Measurements from ENCODE around the gene EPHA5.

EPHA5 gene

DNA sequence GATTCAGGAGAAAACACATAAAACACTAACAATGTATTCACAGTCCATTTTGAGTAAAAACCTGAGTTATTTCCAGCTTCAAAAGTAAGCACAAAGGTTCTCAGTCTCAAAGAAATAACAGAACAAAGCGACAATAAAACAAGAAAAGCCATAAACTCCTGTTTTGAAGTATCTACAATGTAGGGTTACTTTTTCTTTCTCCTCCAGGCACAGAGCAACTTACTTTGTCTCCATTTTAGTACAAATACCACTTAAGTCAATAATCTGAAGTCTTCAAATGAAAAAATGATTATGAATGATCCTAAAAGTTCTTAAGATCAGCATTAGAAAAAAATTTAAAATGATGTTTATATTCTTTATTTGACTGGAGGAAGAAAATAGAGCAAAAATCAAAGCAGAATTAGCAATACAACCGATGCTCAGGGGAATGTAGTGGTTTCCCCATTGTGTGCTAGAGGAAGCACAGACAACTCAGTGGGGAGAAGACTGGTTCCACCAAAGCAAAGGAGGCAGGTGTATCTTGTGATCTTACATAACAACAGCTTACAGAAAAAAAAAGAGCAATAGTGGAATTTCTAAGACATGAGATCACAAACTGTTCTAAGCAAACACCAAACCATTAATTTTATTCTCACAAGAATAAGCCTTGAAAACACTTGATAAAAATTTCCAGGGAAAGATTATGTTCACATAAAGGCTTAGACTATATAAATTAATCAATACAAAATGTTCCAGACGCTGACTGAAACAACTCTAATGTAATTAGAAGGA, 35.1 kb downstream of the EPHA5 start:
- no CpG with 5 or more reads among the region's 3 CpGs for WGBS (ENCODE audit: insufficient coverage, insufficient read length)
- no peak overlapping the region for H3K4me3 ChIP-seq (ENCODE audit: low read length)
- no peaks in the 10 kb centered on the region for H3K4me1 ChIP-seq (ENCODE audit: control insufficient read depth, insufficient read depth, low read length)

DNA sequence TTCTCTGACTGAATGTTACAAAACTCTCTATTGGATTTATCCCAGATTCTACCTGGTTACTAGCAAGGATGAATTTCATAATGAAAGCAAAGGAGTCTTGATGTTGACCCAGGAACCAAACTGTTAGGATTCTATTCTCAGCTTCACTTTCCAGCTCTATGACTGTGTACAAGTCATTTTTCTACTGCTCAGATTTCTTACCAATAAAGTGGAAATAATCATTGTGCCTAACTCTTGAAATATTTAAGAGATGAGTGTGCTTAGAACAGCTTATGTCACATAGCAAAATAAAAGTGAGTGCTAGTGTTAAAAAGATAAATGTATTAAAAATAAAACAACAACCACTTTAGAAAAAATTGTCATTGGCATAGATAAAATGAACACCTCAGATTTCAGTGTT, 45.6 kb downstream of the EPHA5 start:
- no peaks in the 10 kb centered on the region for H3K36me3 ChIP-seq (ENCODE audit: control insufficient read depth, insufficient read depth, low read length)
- no peak overlapping the region for H3K27ac ChIP-seq (ENCODE audit: low read length)
- no peaks in the 10 kb centered on the region for H3K27me3 ChIP-seq (ENCODE audit: control insufficient read depth, insufficient read depth, low read length)
- H3K4me1 ChIP-seq (ENCODE audit: control insufficient read depth, insufficient read depth, low read length), result no peaks in the 10 kb centered on the region
- H3K4me3 ChIP-seq (ENCODE audit: low read length), result no peak overlapping the region
- no peak for DNase-seq (ENCODE audit: low read depth, low spot score)
- H3K9me3 ChIP-seq (ENCODE audit: control insufficient read depth, insufficient read depth, low read length), result no peaks in the 10 kb centered on the region

More for the DNA sequence above, 35.1 kb downstream of the EPHA5 start:
- no peak overlapping the region for H3K27ac ChIP-seq (ENCODE audit: low read length)
- DNase-seq (ENCODE audit: low read depth, low spot score), result peak; percentile 39
- no peaks in the 10 kb centered on the region for H3K9me3 ChIP-seq (ENCODE audit: control insufficient read depth, insufficient read depth, low read length)
- H3K36me3 ChIP-seq (ENCODE audit: control insufficient read depth, insufficient read depth, low read length), result no peaks in the 10 kb centered on the region
- H3K27me3 ChIP-seq (ENCODE audit: control insufficient read depth, insufficient read depth, low read length), result no peaks in the 10 kb centered on the region

DNA sequence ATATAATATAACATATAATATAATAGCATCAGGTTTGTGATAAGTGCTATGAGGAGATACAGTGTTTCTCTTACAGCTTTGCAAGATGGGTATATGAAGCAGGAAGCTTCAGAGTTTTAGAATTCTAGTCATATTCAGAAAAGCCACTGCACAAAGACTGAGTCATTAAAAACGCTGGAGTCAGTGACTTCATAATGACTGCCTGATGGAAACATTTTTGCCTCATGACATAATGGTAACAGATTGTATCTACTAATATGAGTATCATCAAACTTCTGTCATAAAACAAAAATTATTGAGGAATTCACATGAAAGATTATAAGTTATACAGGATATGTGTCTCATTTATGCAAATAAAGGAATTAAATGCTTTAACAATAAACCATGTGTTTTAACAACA, 46.8 kb downstream of the EPHA5 start:
- WGBS (ENCODE audit: insufficient coverage, insufficient read length), result no CpG with 5 or more reads among the region's 1 CpG
- no peaks in the 10 kb centered on the region for H3K9me3 ChIP-seq (ENCODE audit: control insufficient read depth, insufficient read depth, low read length)
- H3K4me1 ChIP-seq (ENCODE audit: control insufficient read depth, insufficient read depth, low read length), result no peaks in the 10 kb centered on the region
- H3K4me3 ChIP-seq (ENCODE audit: low read length), result no peak overlapping the region
- H3K36me3 ChIP-seq (ENCODE audit: control insufficient read depth, insufficient read depth, low read length), result no peaks in the 10 kb centered on the region
- H3K27ac ChIP-seq (ENCODE audit: low read length), result no peak overlapping the region
- H3K27me3 ChIP-seq (ENCODE audit: control insufficient read depth, insufficient read depth, low read length), result no peaks in the 10 kb centered on the region
- DNase-seq (ENCODE audit: low read depth, low spot score), result no peak

DNA sequence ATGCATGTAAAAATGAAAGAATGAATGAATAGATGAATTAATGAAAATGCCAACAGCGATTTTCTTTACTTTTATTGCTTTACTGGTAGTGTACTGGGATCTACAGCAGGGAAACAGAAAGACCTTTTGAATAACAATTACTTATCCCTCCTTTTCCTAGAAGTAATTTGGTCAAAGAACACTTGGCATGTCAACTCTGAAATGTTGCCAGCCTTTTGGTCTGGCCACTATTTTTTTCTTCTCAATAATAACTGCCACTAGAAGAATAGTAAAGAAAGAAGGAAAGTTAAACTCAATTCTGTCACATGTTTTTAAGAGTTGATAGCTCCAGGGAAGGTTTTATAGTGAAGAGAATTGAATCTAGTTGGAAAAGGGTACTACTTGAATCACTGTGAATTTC, 52.9 kb downstream of the EPHA5 start:
- no CpG with 5 or more reads among the region's 1 CpG for WGBS (ENCODE audit: insufficient coverage, insufficient read length)

DNA sequence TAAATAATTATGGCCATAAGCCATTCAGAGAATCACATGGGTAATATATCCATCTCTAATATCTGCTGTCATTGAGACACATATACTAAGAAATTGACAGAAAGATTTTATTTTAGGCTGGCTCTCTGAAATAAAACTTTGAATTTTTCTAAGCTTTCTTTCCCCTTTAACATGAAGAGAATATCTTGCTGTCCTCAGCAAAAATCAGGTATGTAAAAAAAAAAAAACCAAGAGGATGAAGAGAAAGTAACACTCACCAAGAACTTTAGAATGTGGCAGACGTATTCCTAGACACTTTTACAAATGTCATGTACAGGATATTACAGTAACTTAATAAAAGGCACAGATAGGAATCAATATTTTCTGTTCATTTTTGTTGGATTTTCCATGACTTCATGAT, 65.8 kb downstream of the EPHA5 start:
- H3K36me3 ChIP-seq (ENCODE audit: control insufficient read depth, insufficient read depth, low read length), result no peaks in the 10 kb centered on the region
- H3K27me3 ChIP-seq (ENCODE audit: control insufficient read depth, insufficient read depth, low read length), result no peaks in the 10 kb centered on the region
- H3K9me3 ChIP-seq (ENCODE audit: control insufficient read depth, insufficient read depth, low read length), result no peaks in the 10 kb centered on the region
- H3K27ac ChIP-seq (ENCODE audit: low read length), result no peak overlapping the region
- DNase-seq (ENCODE audit: low read depth, low spot score), result no peak
- no peak overlapping the region for H3K4me3 ChIP-seq (ENCODE audit: low read length)
- WGBS (ENCODE audit: insufficient coverage, insufficient read length), result no CpG with 5 or more reads among the region's 1 CpG
- no peaks in the 10 kb centered on the region for H3K4me1 ChIP-seq (ENCODE audit: control insufficient read depth, insufficient read depth, low read length)

More for the DNA sequence above, 52.9 kb downstream of the EPHA5 start:
- H3K27me3 ChIP-seq (ENCODE audit: control insufficient read depth, insufficient read depth, low read length), result no peaks in the 10 kb centered on the region
- H3K27ac ChIP-seq (ENCODE audit: low read length), result no peak overlapping the region
- no peaks in the 10 kb centered on the region for H3K9me3 ChIP-seq (ENCODE audit: control insufficient read depth, insufficient read depth, low read length)
- no peak overlapping the region for H3K4me3 ChIP-seq (ENCODE audit: low read length)
- no peak for DNase-seq (ENCODE audit: low read depth, low spot score)
- no peaks in the 10 kb centered on the region for H3K4me1 ChIP-seq (ENCODE audit: control insufficient read depth, insufficient read depth, low read length)
- no peaks in the 10 kb centered on the region for H3K36me3 ChIP-seq (ENCODE audit: control insufficient read depth, insufficient read depth, low read length)

DNA sequence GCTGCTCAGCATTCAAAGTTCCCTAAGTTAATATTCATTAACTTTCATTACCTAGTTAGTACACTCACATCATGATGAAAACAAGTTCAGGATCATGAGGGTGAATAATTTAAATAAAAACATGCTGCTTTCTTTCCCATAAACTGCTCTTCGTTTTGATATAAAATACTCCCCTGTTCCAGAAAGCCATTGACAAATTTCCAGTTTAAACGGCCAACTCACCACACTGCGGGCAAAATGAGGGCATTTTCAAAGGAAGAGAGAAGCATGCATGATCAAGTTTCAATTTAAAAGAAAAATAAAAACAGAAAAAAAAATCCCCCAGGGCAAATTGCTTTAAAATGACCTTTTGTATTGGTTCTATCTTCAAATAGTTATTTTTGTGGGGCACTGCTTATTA, 69.6 kb downstream of the EPHA5 start:
- Histone ChIP-seq H3K9me3 (ENCODE audit: control insufficient read depth, insufficient read depth, low read length) (no peaks in the 10 kb centered on the region), H3K27me3 (ENCODE audit: control insufficient read depth, insufficient read depth, low read length) (no peaks in the 10 kb centered on the region), H3K4me1 (ENCODE audit: control insufficient read depth, insufficient read depth, low read length) (no peaks in the 10 kb centered on the region), H3K36me3 (ENCODE audit: control insufficient read depth, insufficient read depth, low read length) (no peaks in the 10 kb centered on the region), H3K4me3 (ENCODE audit: low read length) (no peak overlapping the region), H3K27ac (ENCODE audit: low read length) (no peak overlapping the region)
- DNase-seq (ENCODE audit: low read depth, low spot score), result no peak
- no CpG with 5 or more reads among the region's 3 CpGs for WGBS (ENCODE audit: insufficient coverage, insufficient read length)

DNA sequence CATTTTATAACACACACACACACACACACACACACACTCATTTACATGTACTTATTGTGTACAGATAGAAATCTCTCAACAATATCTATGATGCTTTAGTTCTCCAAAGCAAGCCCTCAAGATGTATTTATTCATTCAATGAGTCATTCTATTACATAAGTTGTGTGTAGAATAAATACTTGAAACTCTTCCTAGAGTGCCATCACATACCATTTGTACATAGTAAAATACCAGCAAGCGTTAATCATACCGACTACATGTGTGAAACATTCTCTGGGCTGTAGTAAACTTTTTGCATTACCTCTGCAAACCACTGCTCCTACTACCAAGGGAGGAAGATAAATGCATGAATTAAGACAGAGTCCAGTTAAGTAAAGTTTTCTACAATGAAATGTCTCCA, 70.9 kb downstream of the EPHA5 start:
- H3K36me3 ChIP-seq (ENCODE audit: control insufficient read depth, insufficient read depth, low read length), result no peaks in the 10 kb centered on the region
- H3K27ac ChIP-seq (ENCODE audit: low read length), result no peak overlapping the region
- no CpG with 5 or more reads among the region's 2 CpGs for WGBS (ENCODE audit: insufficient coverage, insufficient read length)
- no peak for DNase-seq (ENCODE audit: low read depth, low spot score)
- H3K9me3 ChIP-seq (ENCODE audit: control insufficient read depth, insufficient read depth, low read length), result no peaks in the 10 kb centered on the region
- no peaks in the 10 kb centered on the region for H3K27me3 ChIP-seq (ENCODE audit: control insufficient read depth, insufficient read depth, low read length)
- no peaks in the 10 kb centered on the region for H3K4me1 ChIP-seq (ENCODE audit: control insufficient read depth, insufficient read depth, low read length)
- H3K4me3 ChIP-seq (ENCODE audit: low read length), result no peak overlapping the region

DNA sequence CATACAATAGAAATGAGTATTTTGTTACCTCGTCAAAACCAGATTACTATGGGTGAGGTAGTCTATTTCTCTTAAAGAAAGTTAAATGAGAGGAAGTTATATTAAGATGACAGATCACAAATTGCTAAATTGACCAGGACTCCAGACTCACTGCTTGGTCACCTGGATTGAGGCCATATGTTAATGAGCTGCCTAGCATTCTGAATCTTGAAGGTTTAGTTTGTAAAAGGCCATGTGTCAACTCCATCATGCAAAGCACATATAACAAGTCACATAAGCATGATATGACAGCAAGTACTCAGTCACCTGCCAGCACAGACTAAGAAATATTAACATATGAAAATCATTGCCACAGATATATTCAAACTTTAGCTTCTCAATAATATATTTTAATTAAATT, 72.6 kb downstream of the EPHA5 start:
- H3K4me1 ChIP-seq (ENCODE audit: control insufficient read depth, insufficient read depth, low read length), result no peaks in the 10 kb centered on the region
- DNase-seq (ENCODE audit: low read depth, low spot score), result no peak
- no peak overlapping the region for H3K27ac ChIP-seq (ENCODE audit: low read length)
- H3K4me3 ChIP-seq (ENCODE audit: low read length), result no peak overlapping the region
- WGBS (ENCODE audit: insufficient coverage, insufficient read length), result no CpG with 5 or more reads among the region's 1 CpG
- H3K27me3 ChIP-seq (ENCODE audit: control insufficient read depth, insufficient read depth, low read length), result no peaks in the 10 kb centered on the region
- no peaks in the 10 kb centered on the region for H3K36me3 ChIP-seq (ENCODE audit: control insufficient read depth, insufficient read depth, low read length)
- H3K9me3 ChIP-seq (ENCODE audit: control insufficient read depth, insufficient read depth, low read length), result no peaks in the 10 kb centered on the region

DNA sequence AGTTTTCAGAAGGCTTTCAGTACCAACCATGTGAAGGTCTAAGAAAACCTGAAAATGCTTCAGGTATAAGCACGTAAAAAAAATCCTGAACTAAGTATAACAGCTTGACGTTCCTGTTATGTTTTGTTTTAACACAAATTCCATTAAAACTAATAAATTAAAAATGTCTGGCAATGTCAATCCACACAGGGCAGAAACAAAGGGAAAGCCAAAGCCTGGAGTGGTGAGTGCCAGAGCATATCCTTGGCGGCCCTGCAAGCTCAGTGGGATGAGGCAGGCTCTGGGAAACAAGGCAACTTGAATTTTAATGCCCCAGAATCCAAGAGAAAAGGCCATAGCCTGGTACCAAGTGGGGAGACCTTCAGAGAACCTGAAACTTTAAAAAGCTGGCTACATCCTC, 78.2 kb downstream of the EPHA5 start:
- Histone ChIP-seq H3K27me3 (ENCODE audit: control insufficient read depth, insufficient read depth, low read length) (no peaks in the 10 kb centered on the region), H3K36me3 (ENCODE audit: control insufficient read depth, insufficient read depth, low read length) (no peaks in the 10 kb centered on the region), H3K4me3 (ENCODE audit: low read length) (no peak overlapping the region), H3K27ac (ENCODE audit: low read length) (no peak overlapping the region), H3K4me1 (ENCODE audit: control insufficient read depth, insufficient read depth, low read length) (no peaks in the 10 kb centered on the region), H3K9me3 (ENCODE audit: control insufficient read depth, insufficient read depth, low read length) (no peaks in the 10 kb centered on the region)
- no peak for DNase-seq (ENCODE audit: low read depth, low spot score)
- no CpG with 5 or more reads among the region's 3 CpGs for WGBS (ENCODE audit: insufficient coverage, insufficient read length)

DNA sequence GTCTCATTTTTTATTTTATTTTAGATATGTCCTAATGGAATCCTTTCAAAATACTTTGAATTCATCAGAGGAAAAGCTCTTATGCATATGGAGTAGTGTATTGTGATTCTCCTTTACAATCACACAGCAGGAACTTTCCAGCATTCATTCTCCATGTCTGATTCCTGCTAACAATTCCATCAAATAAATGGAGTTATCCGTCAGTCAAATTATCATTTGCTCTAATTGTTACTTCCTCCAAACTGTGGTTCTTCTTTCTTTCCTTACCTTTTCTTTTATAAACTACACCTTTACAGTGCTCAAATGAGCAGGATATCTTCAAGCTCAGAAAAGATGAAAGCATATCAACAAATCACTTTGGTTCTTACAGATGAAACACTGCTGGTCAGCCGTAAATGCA, 80.4 kb downstream of the EPHA5 start:
- no peak overlapping the region for H3K4me3 ChIP-seq (ENCODE audit: low read length)
- H3K36me3 ChIP-seq (ENCODE audit: control insufficient read depth, insufficient read depth, low read length), result no peaks in the 10 kb centered on the region
- H3K9me3 ChIP-seq (ENCODE audit: control insufficient read depth, insufficient read depth, low read length), result no peaks in the 10 kb centered on the region
- WGBS (ENCODE audit: insufficient coverage, insufficient read length), result no CpG with 5 or more reads among the region's 2 CpGs
- DNase-seq (ENCODE audit: low read depth, low spot score), result no peak
- peaks cover under 1% of the 10 kb centered on the region; the same call in 1 of the 2 replicates for H3K4me1 ChIP-seq (ENCODE audit: control insufficient read depth, insufficient read depth, low read length)
- no peaks in the 10 kb centered on the region for H3K27me3 ChIP-seq (ENCODE audit: control insufficient read depth, insufficient read depth, low read length)
- no peak overlapping the region for H3K27ac ChIP-seq (ENCODE audit: low read length)

DNA sequence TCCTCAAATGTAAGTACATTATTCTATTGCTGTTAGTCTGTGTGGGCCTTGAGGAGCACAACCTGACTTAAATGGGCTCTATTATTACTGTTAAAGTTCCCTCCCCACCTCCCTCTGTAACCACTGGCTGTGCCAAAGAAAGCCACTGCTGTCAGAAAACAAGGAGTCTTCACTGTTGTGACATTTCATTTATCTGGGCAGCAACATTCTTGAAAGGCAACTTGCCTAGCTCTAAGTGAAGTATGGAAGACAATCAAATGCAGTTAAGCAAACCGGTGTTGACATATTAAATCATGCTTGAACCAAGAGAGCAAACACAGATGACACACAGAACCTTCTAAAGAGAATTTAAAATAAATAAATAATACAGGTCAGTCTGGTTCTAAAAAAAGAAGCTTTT, 81.0 kb downstream of the EPHA5 start:
- WGBS (ENCODE audit: insufficient coverage, insufficient read length), result no CpG with 5 or more reads among the region's 1 CpG
- H3K27ac ChIP-seq (ENCODE audit: low read length), result no peak overlapping the region
- H3K4me3 ChIP-seq (ENCODE audit: low read length), result no peak overlapping the region
- peaks cover 1% of the 10 kb centered on the region; the same call in 1 of the 2 replicates for H3K4me1 ChIP-seq (ENCODE audit: control insufficient read depth, insufficient read depth, low read length)
- H3K27me3 ChIP-seq (ENCODE audit: control insufficient read depth, insufficient read depth, low read length), result no peaks in the 10 kb centered on the region
- no peak for DNase-seq (ENCODE audit: low read depth, low spot score)
- H3K36me3 ChIP-seq (ENCODE audit: control insufficient read depth, insufficient read depth, low read length), result no peaks in the 10 kb centered on the region
- no peaks in the 10 kb centered on the region for H3K9me3 ChIP-seq (ENCODE audit: control insufficient read depth, insufficient read depth, low read length)

Measured in iPS DF 6.9 (cell line).